ENCODE measurements around the gene CHADL.

GRCh38 chr22:41256254-41257253 lies 15.8 kb upstream of the CHADL start:
- no peak for TF ChIP-seq CTCF (IDR thresholded peaks at IDR 0.05)
- TF ChIP-seq POLR2A (IDR thresholded peaks at IDR 0.05; ENCODE audit: low read depth) = no peak
- TF ChIP-seq EP300 (IDR thresholded peaks at IDR 0.05) = no peak
- TF ChIP-seq POLR2AphosphoS5 (IDR thresholded peaks at IDR 0.05) = no peak

Measured in esophagus muscularis mucosa (tissue), 4 donors.